ENCODE measurements around the gene CTSH.
"Not testable (repeated sequence)": the region's sequence is repeated elsewhere in the genome, so short reads cannot be mapped to it uniquely, and the experiment has no call there.

Gene CTSH

DNA sequence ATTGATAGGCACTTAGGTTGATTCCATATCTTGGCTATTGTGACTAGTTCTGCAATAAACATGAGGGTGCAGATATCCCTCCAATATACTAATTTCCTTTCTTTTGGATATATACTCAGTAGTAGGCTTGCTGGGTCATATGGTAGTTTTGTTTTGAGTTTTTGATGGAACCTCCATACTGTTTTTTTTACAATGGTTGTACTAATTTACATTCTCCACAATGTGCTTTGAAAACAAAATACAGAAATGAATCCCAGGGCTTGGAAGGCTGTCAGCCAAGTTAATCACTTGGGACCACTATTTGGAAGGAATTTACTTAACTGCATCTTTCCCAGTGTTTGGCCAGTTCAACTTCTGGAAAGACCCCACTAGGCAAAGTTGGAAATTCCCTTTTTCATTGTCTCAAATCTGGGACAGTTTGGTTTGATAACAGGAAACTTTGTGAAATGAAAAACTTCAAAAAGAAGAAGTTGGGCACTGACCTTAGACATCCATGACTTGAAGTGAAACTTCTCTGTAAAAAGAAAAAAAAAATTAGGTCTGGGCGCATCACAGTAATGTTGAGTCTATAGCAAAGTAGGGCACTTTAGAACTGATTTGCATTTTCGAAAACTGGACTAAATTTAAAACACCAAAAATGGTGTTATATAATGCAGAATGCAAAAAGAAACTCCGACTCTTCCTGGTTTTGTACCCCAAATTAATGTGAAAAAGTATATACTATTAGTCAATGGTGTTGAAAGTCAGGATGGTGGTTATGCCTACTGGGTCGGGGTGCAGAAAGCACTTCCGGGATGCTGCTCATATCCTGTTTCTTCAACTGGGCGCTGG, 6.0 kb downstream of the CTSH start:
- no peak for DNase-seq (ENCODE audit: low spot score)

DNA sequence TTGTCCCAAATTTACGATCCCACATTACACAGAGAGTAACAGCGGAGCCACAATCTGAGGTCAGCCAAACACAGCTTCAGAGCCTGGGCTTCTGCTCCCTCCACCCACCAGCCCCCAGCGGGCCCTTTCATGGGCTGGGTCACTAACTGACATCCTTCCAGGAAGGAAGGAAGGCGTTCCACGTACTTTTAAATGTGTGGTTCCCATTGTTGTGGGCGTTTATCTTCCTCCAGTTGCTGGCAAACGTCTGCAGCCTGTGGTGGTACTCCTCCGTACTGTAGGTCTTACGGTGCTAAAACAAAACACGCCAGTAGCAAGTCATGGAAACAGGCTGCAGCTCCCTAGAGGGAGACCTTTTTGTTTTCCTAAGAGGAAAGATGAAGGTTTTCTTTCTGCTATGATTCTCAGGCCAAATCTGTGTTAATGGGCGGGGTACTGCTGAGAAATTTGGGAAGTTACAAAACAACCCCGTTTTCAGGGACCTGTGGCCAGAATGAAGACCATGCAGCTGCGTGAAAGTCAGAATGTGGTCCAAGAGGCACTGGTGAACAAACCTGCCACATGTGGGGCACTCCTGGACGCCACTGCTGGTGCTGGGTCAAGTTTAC, 7.6 kb downstream of the CTSH start:
- no peak for DNase-seq (ENCODE audit: low spot score)

DNA sequence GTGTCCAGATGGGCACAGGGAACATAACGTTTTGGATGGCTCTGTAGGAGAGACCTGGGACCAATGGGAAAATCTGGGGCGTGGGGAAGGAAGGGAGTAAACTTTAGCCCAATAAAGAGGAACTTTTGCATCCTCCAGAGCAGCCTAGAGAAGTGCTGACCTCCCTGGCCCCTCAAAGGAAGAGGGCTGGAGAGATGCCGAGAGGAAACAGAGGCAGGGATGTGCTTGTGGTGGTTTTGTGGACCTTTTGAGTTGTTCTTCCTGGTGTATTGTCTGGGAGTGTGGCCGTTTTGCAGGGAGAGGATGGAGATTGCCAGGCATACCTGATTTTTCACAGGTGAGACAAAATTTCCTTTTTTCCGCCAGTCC, 10.2 kb downstream of the CTSH start:
- DNase-seq (ENCODE audit: low spot score) = no peak

DNA sequence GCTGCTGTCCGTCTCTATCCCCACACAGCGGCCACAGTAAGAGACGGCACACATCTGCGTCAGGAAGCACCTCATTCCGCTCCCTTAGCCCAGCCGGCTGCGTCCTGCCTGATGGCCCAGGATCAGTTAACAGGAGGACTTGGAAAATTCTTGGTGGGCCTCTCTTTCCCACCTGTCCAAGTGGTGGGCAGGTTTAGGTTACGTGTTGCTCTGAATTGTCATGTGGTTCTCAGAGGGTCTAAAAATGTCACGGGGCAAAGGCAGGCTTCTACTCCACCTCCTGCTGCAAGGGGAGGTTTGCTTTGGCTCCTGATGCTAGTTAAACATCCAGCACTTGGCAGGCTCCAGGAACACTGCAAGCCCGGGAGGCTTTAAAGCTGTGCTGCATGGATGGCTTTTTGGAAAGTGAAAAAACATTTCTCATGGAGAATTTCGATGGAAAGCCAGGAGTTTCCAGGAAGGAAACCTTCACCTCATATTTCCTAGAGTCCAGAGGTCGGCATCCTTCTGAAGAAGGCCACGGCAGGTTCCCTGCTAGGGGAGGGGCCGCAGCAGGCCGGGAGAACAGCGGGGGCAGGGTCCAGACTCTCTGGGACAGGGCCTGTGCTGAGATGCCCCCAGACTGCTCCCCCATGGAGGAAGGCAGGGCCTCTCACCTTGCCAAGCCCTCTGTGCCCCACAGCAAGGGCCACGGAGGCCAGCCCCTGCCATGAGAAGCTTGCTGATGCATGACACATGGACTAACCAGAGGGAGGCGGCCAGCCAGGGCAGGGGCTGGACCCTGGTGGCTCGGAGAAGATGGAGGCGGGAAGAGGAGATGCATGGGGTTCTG, 10.8 kb downstream of the CTSH start:
- DNase-seq (ENCODE audit: low spot score) = no peak

DNA sequence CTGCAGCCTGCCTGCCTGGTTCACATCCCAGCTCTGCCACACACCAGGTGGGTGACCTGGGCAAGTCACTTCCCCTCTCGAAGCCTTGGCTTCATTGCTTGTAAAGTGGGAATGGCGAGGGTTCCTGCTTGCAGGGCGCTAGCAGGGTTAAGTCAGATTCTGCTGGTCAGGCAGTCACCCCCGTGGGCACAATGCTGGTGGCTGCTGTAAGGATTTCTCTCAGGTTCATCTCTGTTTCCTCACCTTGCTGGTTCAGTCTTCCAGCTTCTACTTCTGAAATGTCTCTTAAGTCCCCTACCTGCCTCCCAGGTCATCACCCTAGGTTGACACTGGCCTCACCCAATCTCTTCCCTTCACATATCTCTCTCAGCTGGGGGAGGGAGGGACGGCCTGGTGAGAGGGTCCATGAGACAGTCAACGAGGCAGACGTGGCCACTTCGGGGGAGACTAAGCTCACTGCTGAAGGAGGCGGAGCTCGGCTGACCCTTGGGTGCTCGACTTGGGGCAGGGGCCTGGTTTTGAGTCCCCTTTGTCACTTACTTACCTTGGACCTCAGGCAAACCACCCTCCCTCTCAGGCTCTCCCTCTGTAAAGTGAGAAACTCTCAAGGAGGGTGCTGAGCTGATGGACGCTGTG, 11.5 kb downstream of the CTSH start:
- no peak for DNase-seq (ENCODE audit: low spot score)

DNA sequence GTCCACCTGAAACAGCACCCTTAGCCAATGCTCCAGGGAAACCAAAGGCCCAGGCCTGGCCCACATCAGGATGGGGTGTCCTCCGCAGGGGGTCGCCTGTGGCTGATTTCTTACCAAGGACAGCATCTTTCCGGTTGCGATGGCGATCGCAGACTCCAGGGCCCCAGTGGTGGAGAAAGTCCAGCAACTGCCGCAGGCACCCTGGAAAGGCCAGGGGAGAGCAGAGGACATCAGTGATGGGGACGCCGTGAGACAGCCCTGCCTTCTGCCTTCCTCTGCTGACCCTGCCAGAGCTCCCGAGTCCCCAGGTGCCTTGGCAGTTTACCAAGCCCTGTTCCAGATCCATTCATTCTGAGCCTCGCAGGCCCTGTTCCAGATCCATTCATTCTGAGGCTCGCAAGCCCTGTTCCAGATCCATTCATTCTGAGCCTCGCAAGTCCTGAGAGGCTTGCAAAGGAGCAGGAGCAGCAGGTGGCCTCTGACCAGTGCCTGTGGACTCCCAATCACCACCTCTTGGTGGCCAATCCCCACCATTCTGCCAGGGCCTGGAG, 12.5 kb downstream of the CTSH start:
- no peak for DNase-seq (ENCODE audit: low spot score)

DNA sequence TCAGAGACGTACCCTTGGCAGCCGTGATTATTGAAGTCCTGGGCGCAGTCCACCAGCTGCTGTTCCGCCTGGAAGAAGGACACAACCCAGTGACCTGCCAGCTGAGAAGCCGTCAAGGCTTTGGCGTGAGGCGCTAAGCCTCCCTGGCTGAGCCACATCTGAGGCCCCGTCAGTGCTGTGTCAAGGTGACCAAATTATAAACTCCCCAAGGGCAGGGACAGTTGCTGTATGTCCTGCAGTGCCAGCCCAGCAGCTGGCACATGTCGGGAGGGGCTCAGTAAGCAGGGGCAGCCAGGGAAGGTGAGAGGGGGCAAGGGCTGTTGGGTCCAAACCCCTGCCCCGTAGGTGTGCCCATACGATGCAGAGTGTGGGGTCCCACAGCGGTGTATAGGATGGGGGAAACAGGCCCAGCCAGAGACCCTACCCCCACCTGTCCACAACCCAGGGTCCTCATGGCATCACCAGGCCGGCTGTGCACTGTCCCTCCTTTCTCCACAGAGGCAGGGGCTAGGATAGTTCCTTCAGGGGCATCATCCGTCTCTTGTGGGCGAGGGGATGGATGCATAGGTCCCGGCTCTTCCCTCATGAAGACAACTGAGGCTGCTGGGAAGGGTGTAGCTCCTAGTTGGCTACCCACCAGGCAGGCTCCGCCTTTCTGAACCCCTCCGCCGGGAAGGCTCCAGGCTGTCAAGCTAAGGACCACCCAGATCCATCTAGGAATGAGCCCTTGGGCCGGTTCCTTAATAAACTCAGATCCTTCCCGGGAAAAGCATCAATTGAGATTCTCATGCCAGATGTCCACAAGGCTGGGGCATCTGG, 13.2 kb downstream of the CTSH start:
- no peak for DNase-seq (ENCODE audit: low spot score)

DNA sequence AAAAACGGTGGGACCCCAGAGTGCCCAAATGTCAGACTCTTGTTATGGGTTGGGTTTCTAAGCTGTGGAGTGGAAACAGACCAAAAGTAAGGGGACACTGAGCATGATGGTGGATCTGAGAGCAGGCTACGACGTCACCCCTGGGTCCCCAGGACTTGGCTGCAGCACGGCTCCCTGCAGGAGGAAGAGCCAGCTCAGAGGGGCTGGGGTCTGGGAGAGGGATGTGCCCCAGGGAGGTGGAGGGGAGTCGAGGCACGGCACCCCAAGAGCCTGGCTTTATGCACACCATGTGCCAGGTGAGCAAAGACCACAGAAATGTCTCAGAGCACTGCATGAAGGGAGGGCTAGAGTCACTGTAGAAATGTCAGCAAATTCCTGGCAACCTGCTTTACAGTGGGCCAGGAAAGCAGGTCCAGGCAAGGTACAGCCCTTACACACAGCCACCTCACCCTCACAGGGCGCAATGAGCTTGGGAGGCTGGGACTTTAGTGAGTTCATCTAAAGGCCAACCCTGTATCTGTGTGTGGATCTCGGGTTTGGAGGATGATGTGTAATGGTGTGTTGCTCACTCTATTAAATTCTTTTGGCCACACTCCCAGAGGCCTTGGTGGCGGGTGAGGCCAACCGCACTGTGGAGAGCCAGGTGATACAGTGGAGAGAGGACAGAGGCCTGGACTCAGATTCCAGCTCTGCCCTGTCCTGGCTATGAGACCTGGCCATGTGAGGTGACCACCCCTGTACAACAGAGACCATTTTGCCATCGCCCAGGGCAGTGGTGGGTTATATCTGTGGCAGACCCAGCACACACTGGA, 14.1 kb downstream of the CTSH start:
- DNase-seq (ENCODE audit: low spot score) = peak; percentile 89

DNA sequence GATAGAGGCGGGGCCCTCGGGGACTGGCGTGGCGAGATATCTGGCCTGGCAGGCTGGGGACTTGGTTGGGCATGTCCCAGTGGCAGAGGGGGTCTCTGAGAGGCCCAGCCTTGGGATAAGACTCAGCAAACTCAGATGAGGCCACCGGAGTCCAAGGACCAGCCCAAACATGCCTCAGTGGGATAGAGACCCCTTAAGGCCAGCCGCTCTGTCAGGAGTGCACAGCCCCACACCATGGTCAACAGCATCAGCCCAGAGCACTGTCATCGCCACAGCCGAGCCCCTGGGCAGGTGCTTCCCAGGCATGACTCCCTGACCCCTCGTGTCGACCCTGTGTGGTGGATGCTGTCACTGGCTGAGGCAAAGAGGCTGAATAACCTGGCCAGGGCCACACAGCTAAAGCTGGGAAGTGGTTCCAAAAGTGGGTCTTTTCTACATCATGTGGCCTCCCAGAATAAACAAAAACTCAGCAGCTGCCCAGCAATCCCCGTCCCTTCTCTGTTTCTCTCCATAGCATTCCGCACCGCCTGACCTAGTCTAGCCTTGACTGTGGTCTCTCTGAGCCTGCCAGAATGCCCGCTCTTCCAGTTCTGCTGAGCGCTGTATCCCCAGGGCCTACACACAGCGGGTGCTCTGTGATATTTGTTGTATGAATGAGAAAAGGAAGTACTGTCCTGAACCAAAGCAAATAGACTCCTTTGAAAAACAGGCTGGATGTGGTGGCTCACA, 15.1 kb downstream of the CTSH start:
- DNase-seq (ENCODE audit: low spot score) = no peak

DNA sequence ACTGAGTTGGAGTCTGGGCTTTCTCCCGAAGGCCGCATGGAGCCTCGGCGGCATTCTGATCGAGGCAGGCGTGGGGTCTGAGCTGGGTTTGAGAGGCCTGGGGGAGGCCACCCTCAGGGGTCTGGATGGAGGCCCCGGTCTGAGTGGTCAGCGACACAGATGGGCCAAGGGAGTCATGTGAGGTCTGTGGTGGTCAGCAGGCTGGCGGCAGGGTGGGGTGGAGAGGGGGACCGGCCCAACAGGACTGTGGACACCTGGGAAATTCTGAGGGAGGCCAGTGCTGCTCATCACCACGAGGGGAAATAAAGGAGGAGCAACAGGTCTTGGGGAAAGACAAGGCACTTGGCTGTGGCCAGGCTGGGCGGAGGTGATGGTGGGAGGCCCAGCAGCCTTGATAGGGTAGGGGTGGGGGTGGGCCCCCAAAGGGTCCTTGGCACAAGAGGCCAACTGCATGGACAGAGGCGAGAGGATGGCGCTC, 16.2 kb downstream of the CTSH start:
- DNase-seq (ENCODE audit: low spot score) = no peak

DNA sequence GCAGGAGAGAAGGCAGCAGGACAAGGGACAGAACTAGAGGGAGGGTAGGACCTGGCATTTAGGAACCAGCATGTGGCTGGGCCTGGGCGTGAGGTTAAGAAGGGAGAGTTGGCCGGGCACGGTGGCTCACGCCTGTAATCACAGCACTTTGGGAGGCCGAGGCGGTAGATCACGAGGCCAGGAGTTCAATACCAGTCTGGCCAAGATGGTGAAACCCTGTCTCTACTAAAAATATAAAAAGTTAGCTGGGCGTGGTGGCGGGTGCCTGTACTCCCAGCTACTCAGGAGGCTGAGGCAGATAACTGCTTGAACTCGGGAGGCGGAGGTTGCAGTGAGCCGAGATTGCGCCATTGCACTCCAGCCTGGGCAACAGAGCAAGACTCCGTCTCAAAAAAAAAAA, 16.7 kb downstream of the CTSH start:
- not testable (repeated sequence) for DNase-seq (ENCODE audit: low spot score)

DNA sequence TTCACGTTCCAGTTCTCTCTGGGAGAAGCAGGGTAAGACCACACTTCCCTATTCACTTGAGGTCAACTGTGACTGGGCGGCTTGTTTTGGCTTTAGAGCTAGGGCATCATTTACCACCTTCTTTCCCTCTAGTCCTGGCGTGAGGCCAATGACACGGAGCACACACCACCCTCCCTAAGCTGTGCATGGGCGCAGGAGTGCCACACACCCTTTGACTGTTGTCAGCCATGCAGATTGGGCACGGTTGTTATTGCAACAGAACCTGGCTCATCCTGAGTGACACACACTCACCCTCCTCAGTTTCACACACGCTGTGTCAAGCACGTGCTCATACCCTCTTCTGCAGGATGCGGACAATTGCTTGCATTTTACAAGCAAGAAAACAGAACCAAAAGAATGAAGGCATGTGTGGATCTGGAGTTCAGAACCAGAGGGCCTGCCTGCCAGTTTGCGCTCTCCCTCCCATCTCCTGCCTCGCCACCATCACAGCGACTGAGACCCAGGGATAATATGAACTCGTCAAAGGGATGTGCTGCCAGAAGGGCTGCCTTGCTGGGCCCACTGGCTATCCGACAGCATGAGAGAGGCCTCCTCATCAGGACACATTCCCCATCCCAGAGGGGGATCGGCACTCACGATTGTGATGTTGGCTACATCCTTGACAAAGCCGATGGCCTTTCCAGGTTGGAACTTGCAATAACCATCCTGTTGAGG, 17.6 kb downstream of the CTSH start:
- DNase-seq (ENCODE audit: low spot score) = no peak

DNA sequence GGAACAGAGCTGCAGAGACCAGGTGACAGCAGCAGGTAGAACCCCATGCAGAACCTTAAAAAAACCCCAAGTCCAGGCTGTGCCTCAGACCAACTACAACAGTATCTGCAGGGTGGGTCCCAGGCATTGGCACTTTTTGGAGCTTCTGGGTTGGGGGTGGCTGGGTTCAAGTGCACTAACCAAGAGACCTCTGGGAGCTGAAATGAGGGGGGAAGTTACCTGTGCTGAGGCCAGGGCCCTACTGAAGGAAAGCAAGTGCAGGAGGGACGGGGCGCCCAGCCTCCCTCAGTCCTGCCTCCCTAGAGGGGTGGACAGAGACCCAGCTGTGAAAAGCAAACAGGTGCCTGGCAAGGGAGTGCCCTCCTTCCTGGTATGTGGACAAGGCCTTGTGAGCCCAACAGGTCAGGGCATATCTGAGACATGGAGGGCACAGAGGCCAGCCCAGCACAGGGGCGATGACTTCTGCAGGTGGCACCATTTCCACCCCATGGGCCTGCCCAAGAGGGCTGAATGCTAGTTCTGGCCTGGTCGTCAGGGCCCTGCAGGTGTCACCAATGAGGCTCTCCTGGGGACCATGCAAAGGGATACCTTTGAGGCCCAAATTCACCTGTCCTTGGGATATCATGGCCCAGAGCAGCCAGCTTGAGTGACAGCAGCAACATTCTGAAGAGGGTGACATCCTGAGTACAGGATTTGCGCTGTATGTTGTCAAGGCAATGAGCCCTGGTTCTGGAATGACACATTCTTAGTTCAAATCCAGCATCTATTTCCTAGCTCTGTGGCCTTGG, 18.7 kb downstream of the CTSH start:
- DNase-seq (ENCODE audit: low spot score) = no peak

DNA sequence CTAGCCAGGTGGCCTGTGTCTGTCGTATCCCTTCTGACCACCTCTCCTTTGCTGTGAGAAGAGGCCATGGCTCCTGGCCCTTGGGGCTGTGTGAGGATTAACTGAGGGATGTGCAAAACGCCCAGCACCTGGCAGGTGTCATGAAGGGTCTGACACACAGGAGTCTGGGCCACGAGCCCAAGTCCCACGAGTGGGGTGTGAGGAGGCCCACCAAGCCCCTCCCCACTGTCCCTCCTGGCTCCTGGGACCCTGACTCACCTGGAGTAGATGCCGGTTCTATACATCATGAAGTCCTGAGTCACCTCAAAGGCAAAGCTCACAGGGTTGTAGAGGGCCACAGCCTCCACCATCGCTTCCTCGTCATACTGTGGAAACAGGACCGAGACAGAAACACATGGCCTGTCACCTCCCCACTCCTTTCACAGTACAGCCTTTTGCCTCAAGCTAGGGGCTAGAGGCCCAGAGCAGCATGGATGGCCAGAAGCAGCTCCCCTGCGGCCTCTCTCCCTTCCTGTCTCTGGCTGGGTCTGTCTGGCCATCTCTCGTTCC, 19.7 kb downstream of the CTSH start:
- DNase-seq (ENCODE audit: low spot score) = no peak

DNA sequence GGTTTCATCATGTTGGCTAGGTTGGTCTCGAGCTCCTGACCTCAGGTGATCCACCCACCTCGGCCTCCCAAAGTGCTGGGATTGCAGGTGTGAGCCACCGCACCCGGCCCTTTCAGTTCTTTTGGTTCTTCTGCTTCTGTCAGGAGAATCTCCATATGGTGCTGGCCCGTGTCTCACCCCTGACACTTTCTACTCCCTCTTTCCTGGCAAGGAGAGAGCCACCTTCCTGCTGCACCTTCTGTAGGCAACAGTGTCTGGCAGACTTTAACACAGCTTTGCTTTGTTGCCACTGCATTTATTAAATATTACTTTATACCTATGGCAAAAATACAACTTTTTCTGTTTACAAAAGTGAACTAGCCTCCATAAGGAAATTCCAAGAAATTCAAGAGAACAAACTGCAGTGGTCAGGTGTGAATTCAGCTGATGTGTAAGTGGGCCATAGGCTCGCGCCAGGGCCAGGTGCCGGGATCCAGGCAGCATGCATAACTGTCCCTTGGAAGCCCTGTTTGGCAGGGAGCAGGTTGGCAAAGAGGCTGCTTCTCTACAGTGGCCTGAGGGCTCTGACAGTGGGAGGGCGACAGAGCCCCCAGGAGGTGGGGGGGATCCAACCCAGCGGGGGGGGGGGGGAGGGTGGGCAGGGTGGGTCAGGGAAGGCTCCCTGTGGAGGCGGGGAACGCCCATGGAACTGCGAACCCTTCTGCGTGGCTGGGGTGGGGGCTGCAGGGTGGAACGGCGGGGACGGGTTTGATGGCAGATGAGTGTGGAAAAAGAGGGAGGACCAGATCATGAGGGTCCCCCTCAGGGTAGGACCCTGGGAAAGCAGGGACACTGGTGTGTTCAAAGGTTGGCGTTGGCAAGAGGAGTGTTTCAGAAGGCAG, 21.1 kb downstream of the CTSH start:
- no peak for DNase-seq (ENCODE audit: low spot score)

DNA sequence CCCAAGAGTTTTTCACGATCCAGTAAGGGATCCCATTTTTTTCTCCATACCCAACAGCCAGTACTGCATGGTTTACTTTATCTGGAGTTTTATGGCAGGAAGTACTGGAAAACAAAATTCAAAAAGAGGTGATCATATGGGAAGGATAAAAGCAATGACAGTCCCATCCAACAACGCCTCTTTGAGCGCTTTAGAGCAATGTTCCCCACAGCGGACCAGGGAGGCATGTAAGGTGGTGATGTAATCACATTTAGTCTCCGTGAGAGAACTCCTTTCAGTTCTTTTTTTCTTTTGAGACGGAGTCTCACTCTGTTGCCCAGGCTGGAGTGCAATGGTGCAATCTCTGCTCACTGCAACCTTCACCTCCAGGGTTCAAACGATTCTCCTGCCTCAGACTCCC, 21.8 kb downstream of the CTSH start:
- no peak for DNase-seq (ENCODE audit: low spot score)

DNA sequence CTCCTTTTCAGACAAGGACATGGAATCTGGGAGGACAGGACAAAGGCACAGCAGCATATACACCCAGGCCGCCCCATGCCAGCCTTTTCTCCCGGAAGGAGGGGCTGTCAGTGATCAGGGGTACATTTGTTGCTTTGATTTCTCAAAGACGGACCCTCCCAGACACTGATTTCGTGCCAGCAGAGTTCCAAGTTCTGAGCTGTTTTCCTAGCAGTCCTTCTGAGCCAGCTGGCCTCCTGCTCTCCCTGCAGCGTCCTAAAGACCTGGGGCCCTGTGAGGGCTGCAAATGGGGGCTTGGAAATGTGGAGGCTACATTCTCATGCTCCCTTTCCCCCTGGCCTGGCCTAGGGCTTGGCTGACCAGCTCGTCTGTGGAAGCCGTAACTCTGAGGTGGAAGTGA, 22.3 kb downstream of the CTSH start:
- DNase-seq (ENCODE audit: low spot score) = no peak
